ENCODE measurements around the gene STC2.

STC2 gene

DNA sequence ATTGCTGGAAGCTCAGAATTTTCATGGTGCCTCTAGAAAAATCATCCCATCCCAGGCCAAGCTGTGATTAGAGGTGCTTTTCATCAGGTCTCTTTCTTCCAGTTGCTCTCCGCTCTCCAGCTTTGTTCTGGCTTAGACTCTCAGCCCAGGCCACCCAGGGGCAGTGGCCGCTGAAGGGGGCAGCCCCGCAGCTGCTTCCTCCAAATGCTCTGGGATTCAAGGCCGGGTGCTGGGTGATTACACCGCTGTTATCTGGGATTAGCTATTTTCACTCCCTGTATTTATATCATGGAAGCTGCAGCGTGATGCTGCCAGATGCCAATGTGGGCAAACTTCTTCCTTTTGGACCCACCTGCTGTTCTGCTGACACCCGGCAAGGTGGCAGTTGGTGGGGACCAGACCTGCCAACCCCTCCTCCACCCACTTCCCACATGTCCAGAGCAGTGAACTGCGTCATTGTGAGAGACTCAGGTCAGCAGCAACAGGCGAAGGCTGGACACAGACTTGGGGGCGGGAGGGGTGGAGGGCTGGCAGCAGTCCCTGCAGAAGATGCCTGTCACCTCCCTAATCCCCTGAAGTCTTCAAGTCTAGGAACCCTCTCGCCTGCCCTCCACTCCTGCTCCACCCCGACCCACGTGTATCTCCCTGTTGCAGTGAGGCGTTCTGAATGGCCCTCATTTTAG is 59.3 kb downstream of the STC2 start:
- DNase-seq (ENCODE audit: low spot score) (no peak), FAIRE-seq (no peak)

DNA sequence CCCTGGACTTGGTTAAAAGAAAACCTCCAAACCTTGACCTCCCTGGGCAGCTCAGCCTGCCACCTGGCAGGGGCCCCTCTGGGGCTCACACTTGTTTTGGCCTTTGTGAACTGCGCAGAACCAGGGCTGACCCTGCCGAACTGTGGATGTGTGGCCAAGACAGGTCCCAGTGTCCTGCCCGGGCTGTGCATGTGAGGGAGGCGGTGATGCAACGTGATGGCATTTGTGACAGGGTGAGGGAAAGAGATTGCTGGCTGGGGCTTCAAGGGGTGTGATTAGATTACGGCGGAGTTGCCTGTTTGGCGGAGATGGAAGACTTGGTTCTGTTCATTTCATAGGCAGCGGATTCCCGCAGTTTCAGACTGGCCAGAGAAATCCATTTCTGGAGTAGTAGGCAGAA is 62.8 kb downstream of the STC2 start:
- no peak for FAIRE-seq
- no peak for DNase-seq (ENCODE audit: low spot score)
